Measurements from ENCODE around the gene KCNN2.

The KCNN2 gene

DNA sequence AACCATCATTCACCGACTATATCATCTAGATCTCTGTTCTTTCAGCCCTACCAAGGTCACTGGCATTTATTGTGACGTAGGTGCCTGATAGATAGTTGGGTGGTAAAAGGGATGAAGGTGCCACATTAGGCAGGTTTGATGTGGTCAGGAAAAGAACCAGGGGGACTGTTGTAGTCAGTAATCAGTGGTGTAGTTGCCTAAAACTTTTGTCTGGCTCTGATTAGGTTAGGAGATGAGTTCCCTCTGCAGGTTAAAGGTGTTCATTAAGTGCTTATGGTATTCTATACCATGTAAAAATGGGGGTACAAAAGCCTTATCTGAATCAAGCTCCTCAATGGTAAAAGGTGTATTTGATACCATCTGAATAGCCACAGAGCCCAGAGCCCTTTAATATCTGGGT, 55.6 kb downstream of the KCNN2 start:
- Mint-ChIP-seq H3K4me3 (no peak overlapping the region), H3K4me1 (no peaks in the 10 kb centered on the region), H3K36me3 (ENCODE audit: low read depth) (no peaks in the 10 kb centered on the region), H3K9me3 (no peaks in the 10 kb centered on the region), H3K27ac (no peak overlapping the region), H3K27me3 (ENCODE audit: low read depth) (no peaks in the 10 kb centered on the region)
- TF ChIP-seq, protein P1, sequence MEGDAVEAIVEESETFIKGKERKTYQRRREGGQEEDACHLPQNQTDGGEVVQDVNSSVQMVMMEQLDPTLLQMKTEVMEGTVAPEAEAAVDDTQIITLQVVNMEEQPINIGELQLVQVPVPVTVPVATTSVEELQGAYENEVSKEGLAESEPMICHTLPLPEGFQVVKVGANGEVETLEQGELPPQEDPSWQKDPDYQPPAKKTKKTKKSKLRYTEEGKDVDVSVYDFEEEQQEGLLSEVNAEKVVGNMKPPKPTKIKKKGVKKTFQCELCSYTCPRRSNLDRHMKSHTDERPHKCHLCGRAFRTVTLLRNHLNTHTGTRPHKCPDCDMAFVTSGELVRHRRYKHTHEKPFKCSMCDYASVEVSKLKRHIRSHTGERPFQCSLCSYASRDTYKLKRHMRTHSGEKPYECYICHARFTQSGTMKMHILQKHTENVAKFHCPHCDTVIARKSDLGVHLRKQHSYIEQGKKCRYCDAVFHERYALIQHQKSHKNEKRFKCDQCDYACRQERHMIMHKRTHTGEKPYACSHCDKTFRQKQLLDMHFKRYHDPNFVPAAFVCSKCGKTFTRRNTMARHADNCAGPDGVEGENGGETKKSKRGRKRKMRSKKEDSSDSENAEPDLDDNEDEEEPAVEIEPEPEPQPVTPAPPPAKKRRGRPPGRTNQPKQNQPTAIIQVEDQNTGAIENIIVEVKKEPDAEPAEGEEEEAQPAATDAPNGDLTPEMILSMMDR (IDR thresholded peaks at IDR 0.05; ENCODE audit: unreplicated experiment in 3 of 3), result no peak

DNA sequence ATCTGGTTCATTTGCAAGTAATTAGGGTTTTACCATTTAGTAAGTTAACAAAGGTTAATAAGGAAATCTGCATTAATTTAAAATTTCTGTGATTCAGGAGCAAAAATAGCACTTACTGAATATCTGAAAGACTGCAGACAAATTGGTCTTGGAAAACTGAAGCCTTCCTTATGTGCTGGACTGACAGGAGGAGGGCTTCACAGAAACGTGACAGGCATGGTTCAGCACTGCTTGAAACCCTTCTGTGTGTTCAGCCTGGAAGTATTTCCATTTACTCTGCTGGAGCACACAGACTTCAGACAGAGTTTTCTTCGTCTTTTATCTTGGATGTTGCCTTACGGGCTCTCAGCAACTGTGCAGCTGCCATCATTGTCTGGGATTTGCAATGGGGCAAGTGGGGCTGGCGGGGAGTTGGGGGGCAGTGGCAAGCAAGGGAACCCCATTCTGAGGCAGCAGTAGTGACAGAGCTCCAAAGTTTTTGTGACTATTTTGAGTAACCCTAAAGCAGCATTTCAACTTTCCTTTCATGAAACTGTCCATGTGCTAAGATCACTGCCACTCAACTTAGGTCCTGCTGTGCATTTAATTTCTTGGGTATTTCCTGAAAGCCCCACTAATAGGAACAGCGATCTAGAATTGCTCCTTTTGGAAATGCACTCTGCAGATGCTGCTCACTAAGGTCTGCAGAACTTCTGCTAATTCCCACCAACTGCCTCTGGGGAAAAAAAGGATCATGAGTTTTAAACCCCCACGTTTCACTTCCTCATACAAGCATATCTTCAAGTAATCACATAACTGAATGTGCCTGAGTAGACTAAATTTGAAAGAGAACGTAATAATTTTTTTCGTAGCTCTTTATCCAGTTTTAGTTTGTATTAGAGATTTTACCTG, 56.6 kb downstream of the KCNN2 start:
- no peaks in the 10 kb centered on the region for H3K27me3 Mint-ChIP-seq (ENCODE audit: low read depth)
- H3K4me3 Mint-ChIP-seq, result no peak overlapping the region
- H3K36me3 Mint-ChIP-seq (ENCODE audit: low read depth), result no peaks in the 10 kb centered on the region
- no peaks in the 10 kb centered on the region for H3K9me3 Mint-ChIP-seq
- H3K27ac Mint-ChIP-seq, result no peak overlapping the region
- TF ChIP-seq, protein P1 (IDR thresholded peaks at IDR 0.05; ENCODE audit: unreplicated experiment in 3 of 3), result no peak
- H3K4me1 Mint-ChIP-seq, result no peaks in the 10 kb centered on the region

DNA sequence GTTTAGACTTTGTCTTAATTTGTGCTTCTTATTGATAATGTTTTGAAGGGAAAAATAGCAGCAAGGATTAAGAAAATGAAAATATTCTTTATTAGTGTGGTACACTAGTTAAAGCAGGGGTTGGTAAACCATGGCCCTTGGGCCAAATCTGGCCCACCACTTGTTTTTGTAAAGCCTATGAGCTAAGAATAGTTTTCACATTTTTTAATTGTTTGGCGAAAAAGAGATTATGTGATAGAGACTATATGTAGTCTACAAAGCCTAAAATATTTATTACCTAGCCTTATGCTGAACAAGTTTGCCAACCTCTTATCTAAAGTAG, 57.2 kb downstream of the KCNN2 start:
- Mint-ChIP-seq H3K27me3 (ENCODE audit: low read depth) (no peaks in the 10 kb centered on the region), H3K4me3 (no peak overlapping the region), H3K36me3 (ENCODE audit: low read depth) (no peaks in the 10 kb centered on the region), H3K4me1 (no peaks in the 10 kb centered on the region), H3K9me3 (no peaks in the 10 kb centered on the region), H3K27ac (no peak overlapping the region)
- TF ChIP-seq, protein P1 (IDR thresholded peaks at IDR 0.05; ENCODE audit: unreplicated experiment in 3 of 3), result no peak

DNA sequence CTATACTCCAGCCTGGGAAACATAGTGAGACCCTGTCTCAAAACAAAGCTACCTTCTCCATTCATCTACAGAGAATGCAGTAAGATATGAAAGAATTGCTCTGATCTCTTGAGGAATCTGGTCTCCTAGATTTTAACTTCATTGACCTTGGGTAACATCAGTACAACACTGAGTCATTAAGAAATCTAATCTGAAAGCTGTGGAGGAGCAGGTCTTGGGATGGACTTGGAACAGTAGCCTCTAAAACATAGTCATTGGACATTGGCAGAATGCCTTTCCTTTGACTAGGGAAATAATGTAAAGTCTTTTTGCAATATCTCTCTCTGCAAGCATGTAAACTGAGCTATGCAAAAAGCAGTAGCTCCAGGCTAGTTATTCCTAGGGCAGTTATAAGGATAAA, 58.1 kb downstream of the KCNN2 start:
- H3K27me3 Mint-ChIP-seq (ENCODE audit: low read depth), result no peaks in the 10 kb centered on the region
- H3K4me3 Mint-ChIP-seq, result no peak overlapping the region
- H3K36me3 Mint-ChIP-seq (ENCODE audit: low read depth), result no peaks in the 10 kb centered on the region
- H3K4me1 Mint-ChIP-seq, result no peaks in the 10 kb centered on the region
- TF ChIP-seq, protein P1 (IDR thresholded peaks at IDR 0.05; ENCODE audit: unreplicated experiment in 3 of 3), result no peak
- H3K27ac Mint-ChIP-seq, result no peak overlapping the region
- H3K9me3 Mint-ChIP-seq, result no peaks in the 10 kb centered on the region

DNA sequence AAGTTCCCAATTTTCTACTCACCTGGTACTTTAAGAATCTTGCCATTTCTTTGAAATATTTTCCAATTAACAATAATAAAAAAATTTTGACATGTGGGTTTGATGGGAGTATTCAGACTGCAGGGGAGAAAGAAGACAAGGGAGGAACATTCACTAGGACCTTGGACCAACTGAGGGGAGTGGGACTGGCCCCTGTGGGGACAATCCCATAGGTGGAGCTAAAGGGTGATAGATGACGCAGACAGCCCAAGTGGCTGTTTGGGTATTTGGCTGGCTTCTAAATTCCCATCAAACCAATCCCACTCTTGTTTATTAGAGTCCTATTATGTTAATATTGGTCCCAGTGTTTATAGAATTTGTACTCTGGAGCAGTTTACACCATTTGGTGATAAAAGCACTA, 65.3 kb downstream of the KCNN2 start:
- no peaks in the 10 kb centered on the region for H3K4me1 Mint-ChIP-seq

More for the DNA sequence above, 65.3 kb downstream of the KCNN2 start:
- Mint-ChIP-seq H3K27me3 (ENCODE audit: low read depth) (no peaks in the 10 kb centered on the region), H3K4me3 (no peak overlapping the region), H3K36me3 (ENCODE audit: low read depth) (no peaks in the 10 kb centered on the region), H3K27ac (no peak overlapping the region), H3K9me3 (no peaks in the 10 kb centered on the region)
- TF ChIP-seq, protein P1 (IDR thresholded peaks at IDR 0.05; ENCODE audit: unreplicated experiment in 3 of 3), result no peak

All from nephron (organoid).